Astrocyte of the spinal cord (primary cell): ENCODE measurements around the gene KRT33A.
A peak's percentile ranks its signal among the peaks of the same experiment; 100 is the strongest.
"Not testable (repeated sequence)": the region's sequence is repeated elsewhere in the genome, so short reads cannot be mapped to it uniquely, and the experiment has no call there.

Experiments
- DNase-seq: peaks from one replicate; pipeline ENCODE4 v3.0.0; 2011; ENCODE audit warnings: low read depth, low spot score
- H3K4me3 ChIP-seq: 2 replicates; pipeline ENCODE4 v1.5.1; 2011; ENCODE audit warnings: low read depth, mild to moderate bottlenecking, low read length, moderate library complexity
- CTCF ChIP-seq: IDR thresholded peaks from 2 replicates; pipeline ENCODE4 v1.5.1; 2012; ENCODE audit warnings: low read depth, mild to moderate bottlenecking, low read length, inconsistent platforms
- in situ Hi-C: cut with HindIII; loops from 2 replicates; pipeline ENCODE4 v1.10.0; 2017; ENCODE audit warnings: low sequenced_read_pairs

KRT33A gene

GRCh38 chr17:41363881-41364280, 13.3 kb upstream of the KRT33A start:
- no peak for TF ChIP-seq CTCF
- DNase-seq, result no peak
- H3K4me3 ChIP-seq, result no peak overlapping the region
- in situ Hi-C loops, result no loop called here

GRCh38 chr17:41360296-41360995, 9.8 kb upstream of the KRT33A start:
- TF ChIP-seq CTCF, result no peak
- in situ Hi-C loops, result no loop called here
- no peak overlapping the region for H3K4me3 ChIP-seq
- peak; percentile 17 for DNase-seq

- in situ Hi-C loops, result no loop called here
Observed at GRCh38 chr17:41354536-41354935, 3.9 kb upstream of the KRT33A start.

GRCh38 chr17:41352597-41353366, 2.2 kb upstream of the KRT33A start:
- no peak for TF ChIP-seq CTCF

More at GRCh38 chr17:41354536-41354935, 3.9 kb upstream of the KRT33A start:
- TF ChIP-seq CTCF, result no peak
- no peak for DNase-seq
- no peak overlapping the region for H3K4me3 ChIP-seq

GRCh38 chr17:41351177-41351576, 549 bp upstream of the KRT33A start:
- no peak overlapping the region for H3K4me3 ChIP-seq
- no peak for DNase-seq
- no peak for TF ChIP-seq CTCF
- in situ Hi-C loops, result no loop called here

More at GRCh38 chr17:41352597-41353366, 2.2 kb upstream of the KRT33A start:
- no peak for DNase-seq
- in situ Hi-C loops, result no loop called here
- no peak overlapping the region for H3K4me3 ChIP-seq

- in situ Hi-C loops, result no loop called here
Observed at GRCh38 chr17:41347869-41348760, 2.5 kb downstream of the KRT33A start.

GRCh38 chr17:41346421-41346820, 4.2 kb downstream of the KRT33A start:
- in situ Hi-C loops, H3K4me3 ChIP-seq, DNase-seq: not testable (repeated sequence)

More at GRCh38 chr17:41347869-41348760, 2.5 kb downstream of the KRT33A start:
- DNase-seq, result no peak
- TF ChIP-seq CTCF, result no peak
- H3K4me3 ChIP-seq, result no peak overlapping the region
